ENCODE results near the gene CELF4.

CELF4 gene

GRCh38 chr18:37481491-37481890 lies 84.1 kb downstream of the CELF4 start:
- no peak for DNase-seq (ENCODE audit: low spot score)
- TF ChIP-seq CTCF (IDR thresholded peaks at IDR 0.05), result no peak
- Histone ChIP-seq H3K27ac (no peak overlapping the region), H3K4me3 (no peak overlapping the region)

- Histone ChIP-seq H3K4me3 (no peak overlapping the region), H3K27ac (no peak overlapping the region)
- no peak for TF ChIP-seq CTCF (IDR thresholded peaks at IDR 0.05)
- DNase-seq (ENCODE audit: low spot score), result no peak
Measured at GRCh38 chr18:37481072-37481471, 84.5 kb downstream of the CELF4 start.

GRCh38 chr18:37476611-37477295 lies 88.8 kb downstream of the CELF4 start:
- DNase-seq (ENCODE audit: low spot score), result no peak
- TF ChIP-seq CTCF (IDR thresholded peaks at IDR 0.05), result no peak
- H3K4me3 ChIP-seq, result no peak overlapping the region
- no peak overlapping the region for H3K27ac ChIP-seq

- H3K27ac ChIP-seq, result no peak overlapping the region
- DNase-seq (ENCODE audit: low spot score), result no peak
- no peak overlapping the region for H3K4me3 ChIP-seq
- TF ChIP-seq CTCF (IDR thresholded peaks at IDR 0.05), result no peak
Measured at GRCh38 chr18:37476182-37476581, 89.4 kb downstream of the CELF4 start.

- DNase-seq (ENCODE audit: low spot score), result no peak
- Histone ChIP-seq H3K27ac (no peak overlapping the region), H3K4me3 (no peak overlapping the region)
- TF ChIP-seq CTCF (IDR thresholded peaks at IDR 0.05), result no peak
Measured at GRCh38 chr18:37473195-37473840, 92.3 kb downstream of the CELF4 start.

- Histone ChIP-seq H3K4me3 (no peak overlapping the region), H3K27ac (no peak overlapping the region)
- DNase-seq (ENCODE audit: low spot score), result no peak
- TF ChIP-seq CTCF (IDR thresholded peaks at IDR 0.05), result no peak
Measured at GRCh38 chr18:37471637-37472036, 94.0 kb downstream of the CELF4 start.

GRCh38 chr18:37470986-37471385 lies 94.6 kb downstream of the CELF4 start:
- Histone ChIP-seq H3K4me3 (no peak overlapping the region), H3K27ac (no peak overlapping the region)
- TF ChIP-seq CTCF (IDR thresholded peaks at IDR 0.05), result no peak
- no peak for DNase-seq (ENCODE audit: low spot score)

Data from coronary artery (tissue), 2 donors.